NCI-H2107 (cell line): ENCODE data around the gene HECTD4.
"Not testable (repeated sequence)": the region's sequence is repeated elsewhere in the genome, so short reads cannot be mapped to it uniquely, and the experiment has no call there.

Source experiments
- DNase-seq: peaks from one replicate; lab custom pipeline; 2025; lab: John Stamatoyannopoulos, UW

The HECTD4 gene

DNA sequence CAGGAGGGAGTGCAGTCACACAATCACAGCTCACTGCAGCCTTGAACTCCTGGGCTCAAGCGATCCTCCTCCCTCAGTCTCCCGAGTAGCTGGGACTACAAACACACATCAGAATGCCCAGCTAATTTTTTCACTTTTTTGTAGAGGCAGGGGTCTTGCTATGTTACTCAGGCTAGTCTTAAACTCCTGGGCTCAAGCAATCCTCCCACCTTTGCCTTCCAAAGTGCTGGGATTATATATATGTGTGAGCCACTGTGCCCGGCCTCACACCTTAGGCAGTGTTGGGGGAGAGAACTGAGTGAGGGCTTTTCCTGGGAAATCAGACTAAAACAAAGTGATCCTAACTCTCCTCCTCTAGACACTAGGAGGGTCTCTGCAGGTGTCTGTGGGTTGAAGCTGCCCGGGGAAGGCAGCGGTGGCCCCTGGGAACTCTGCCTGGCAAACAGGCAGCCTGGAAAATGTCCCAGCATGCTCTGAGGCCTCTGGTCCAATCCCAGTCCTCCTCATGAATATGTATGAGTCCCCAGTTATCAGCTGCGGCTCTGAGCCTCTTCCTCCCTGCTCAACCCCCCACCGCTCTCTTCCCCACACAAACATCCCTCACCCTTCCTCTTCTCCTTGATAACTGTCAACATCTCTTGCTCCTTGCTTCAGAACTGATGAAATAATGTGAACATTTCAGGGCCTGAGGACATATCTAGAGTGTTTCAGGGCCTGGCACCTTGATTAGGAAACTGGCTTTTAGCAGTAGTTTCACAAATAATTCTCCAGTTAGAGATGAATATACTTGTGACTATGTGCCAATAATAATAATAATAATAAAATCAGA, 265.8 kb downstream of the HECTD4 start:
- DNase-seq, result peak; percentile 77

GRCh38 chr12:112115259-112116045, 266.8 kb downstream of the HECTD4 start:
- no peak for DNase-seq

GRCh38 chr12:112112409-112113133, 269.7 kb downstream of the HECTD4 start:
- DNase-seq, result no peak

- DNase-seq, result no peak
These were observed 270.3 kb downstream of the HECTD4 start for GRCh38 chr12:112111931-112112330.

- DNase-seq, result not testable (repeated sequence)
These were observed 271.2 kb downstream of the HECTD4 start for GRCh38 chr12:112110787-112111662.
